BE2C (cell line): Measurements from ENCODE around the gene HSD17B12.

ENCODE experiments used
- DNase-seq: peaks from one replicate; pipeline ENCODE4 v3.0.0-alpha.2; 2020
- H3K27me3 ChIP-seq: fragments of 250-450 bp; sonication (Bioruptor Pico); 2 replicates; pipeline ENCODE4 v1.5.1; 2020; ENCODE audit warnings: mild to moderate bottlenecking
- H3K36me3 ChIP-seq: fragments of 250-450 bp; sonication (Bioruptor Pico); 2 replicates; pipeline ENCODE4 v1.5.1; 2020; ENCODE audit warnings: mild to moderate bottlenecking
- H3K4me1 ChIP-seq: fragments of 250-450 bp; sonication (Bioruptor Pico); 2 replicates; pipeline ENCODE4 v1.5.1; 2020
- H3K4me3 ChIP-seq: 2 replicates; pipeline ENCODE4 v1.5.1; 2011; ENCODE audit warnings: low read depth, low read length
- H3K9me3 ChIP-seq: fragments of 250-450 bp; sonication (Bioruptor Pico); 2 replicates; pipeline ENCODE4 v1.5.1; 2020
- TF ChIP-seq, protein P1 (sequence below): IDR thresholded peaks from 2 replicates; pipeline ENCODE4 v1.5.1; 2012; ENCODE audit warnings: mild to moderate bottlenecking, low read depth, low read length

The HSD17B12 gene

DNA sequence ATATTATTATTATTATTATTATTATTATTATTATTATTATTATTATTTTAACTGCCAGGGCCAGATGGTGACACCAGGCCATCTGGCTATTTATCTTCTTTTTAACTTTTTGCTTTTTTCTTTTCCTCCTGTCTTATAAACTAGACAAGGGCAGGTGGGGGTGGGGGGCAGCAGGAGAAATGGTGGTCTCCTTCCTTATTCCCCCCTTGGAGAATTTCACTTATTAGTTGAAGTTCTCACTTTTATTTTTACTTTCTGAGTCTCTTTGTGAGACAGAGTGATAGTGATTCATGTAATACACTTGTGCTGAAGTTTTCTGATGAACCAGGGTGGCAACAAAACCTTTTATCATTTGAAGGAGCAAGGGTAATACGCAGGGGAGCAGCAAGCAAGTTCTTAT is 103.8 kb downstream of the HSD17B12 start:
- H3K4me1 ChIP-seq = no peaks in the 10 kb centered on the region
- no peaks in the 10 kb centered on the region for H3K36me3 ChIP-seq
- TF ChIP-seq, protein P1, sequence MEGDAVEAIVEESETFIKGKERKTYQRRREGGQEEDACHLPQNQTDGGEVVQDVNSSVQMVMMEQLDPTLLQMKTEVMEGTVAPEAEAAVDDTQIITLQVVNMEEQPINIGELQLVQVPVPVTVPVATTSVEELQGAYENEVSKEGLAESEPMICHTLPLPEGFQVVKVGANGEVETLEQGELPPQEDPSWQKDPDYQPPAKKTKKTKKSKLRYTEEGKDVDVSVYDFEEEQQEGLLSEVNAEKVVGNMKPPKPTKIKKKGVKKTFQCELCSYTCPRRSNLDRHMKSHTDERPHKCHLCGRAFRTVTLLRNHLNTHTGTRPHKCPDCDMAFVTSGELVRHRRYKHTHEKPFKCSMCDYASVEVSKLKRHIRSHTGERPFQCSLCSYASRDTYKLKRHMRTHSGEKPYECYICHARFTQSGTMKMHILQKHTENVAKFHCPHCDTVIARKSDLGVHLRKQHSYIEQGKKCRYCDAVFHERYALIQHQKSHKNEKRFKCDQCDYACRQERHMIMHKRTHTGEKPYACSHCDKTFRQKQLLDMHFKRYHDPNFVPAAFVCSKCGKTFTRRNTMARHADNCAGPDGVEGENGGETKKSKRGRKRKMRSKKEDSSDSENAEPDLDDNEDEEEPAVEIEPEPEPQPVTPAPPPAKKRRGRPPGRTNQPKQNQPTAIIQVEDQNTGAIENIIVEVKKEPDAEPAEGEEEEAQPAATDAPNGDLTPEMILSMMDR = no peak
- no peak for DNase-seq
- no peaks in the 10 kb centered on the region for H3K27me3 ChIP-seq
- H3K4me3 ChIP-seq = no peak overlapping the region
- H3K9me3 ChIP-seq = no peaks in the 10 kb centered on the region

DNA sequence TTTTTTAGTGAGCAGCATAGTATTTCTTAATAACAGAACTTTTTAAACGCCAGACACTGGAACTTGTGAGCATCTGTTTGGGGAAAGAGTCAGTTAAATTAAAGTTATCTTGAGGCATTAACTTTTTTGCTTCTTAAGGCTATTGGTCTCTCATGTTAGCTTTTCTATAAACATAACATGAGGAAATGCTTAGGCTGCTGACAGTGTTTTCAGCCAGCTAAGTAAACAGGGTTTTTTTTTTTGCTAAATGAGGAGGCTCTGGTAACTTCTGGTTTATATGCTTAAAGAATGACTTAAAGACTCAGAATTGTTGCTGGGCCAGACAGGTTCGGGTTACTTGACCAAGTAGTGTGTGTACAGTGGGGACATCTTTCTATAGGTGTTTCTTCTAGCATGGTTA is 104.3 kb downstream of the HSD17B12 start:
- DNase-seq = no peak
- Histone ChIP-seq H3K27me3 (no peaks in the 10 kb centered on the region), H3K9me3 (no peaks in the 10 kb centered on the region), H3K4me3 (no peak overlapping the region), H3K4me1 (no peaks in the 10 kb centered on the region), H3K36me3 (no peaks in the 10 kb centered on the region)
- TF ChIP-seq, protein P1 = no peak

DNA sequence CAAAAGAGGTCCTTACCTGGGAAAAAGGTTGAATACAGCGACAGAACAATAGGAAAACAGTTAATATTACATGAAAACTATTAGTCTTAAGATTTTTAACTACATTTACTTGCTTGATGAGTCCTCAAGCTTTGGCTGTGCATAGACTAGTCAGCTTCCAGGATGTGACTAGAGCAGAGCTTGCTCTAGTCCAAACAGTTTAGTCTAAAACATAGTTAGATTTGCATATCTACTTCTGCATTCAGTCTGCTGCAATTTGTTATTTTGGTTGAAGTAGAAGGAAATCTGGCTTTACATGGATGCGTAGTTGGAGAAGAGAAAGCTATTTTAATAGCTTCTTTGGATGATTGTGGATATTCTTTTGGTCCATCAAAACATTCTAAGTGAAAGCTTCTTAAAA is 104.8 kb downstream of the HSD17B12 start:
- H3K9me3 ChIP-seq = no peaks in the 10 kb centered on the region

DNA sequence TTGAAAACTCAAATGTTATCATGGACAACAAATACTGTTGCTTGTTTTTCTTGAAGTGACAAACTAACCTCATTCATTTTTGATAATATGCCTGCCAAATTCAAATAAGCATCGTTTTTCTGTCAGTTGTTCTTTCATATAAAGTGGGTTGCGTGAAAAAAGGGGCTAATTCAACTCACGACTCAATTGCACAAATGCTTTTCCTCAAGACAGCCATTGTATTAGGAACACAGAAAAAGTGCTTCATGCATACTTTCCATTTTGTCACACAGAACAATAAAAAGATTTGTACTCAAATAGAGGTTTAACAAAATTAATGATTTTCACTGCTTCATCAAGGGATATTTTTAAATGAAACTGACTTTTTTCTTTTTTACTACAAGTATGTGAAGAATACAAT is 105.5 kb downstream of the HSD17B12 start:
- Histone ChIP-seq H3K27me3 (no peaks in the 10 kb centered on the region), H3K36me3 (no peaks in the 10 kb centered on the region), H3K4me3 (no peak overlapping the region), H3K9me3 (no peaks in the 10 kb centered on the region), H3K4me1 (no peaks in the 10 kb centered on the region)
- TF ChIP-seq, protein P1 = no peak
- no peak for DNase-seq

More for the DNA sequence above, 104.8 kb downstream of the HSD17B12 start:
- TF ChIP-seq, protein P1 = no peak
- no peaks in the 10 kb centered on the region for H3K27me3 ChIP-seq
- no peaks in the 10 kb centered on the region for H3K4me1 ChIP-seq
- no peaks in the 10 kb centered on the region for H3K36me3 ChIP-seq
- DNase-seq = no peak
- no peak overlapping the region for H3K4me3 ChIP-seq

DNA sequence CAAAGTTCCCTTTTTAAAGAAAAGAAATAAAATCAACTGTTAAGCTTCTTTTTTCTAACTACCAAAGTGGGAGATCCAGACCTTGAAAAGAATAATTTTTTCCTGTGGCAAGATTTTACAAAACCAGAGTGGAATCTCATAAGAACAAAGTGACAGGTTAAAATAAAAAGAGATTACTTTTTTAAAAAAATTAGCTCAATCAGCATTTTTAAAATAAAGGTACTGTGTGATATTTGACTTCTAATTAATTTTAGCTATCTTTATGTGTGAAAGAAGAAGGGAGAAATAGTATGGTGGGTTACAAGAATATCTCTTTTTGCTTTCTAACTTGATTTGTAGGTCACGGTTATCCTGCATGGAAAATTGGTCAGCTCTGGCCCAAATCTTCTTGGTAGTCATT is 107.3 kb downstream of the HSD17B12 start:
- H3K4me1 ChIP-seq = no peaks in the 10 kb centered on the region
- H3K36me3 ChIP-seq = no peaks in the 10 kb centered on the region
- H3K4me3 ChIP-seq = no peak overlapping the region
- TF ChIP-seq, protein P1 = no peak
- no peaks in the 10 kb centered on the region for H3K9me3 ChIP-seq
- DNase-seq = no peak
- H3K27me3 ChIP-seq = no peaks in the 10 kb centered on the region

DNA sequence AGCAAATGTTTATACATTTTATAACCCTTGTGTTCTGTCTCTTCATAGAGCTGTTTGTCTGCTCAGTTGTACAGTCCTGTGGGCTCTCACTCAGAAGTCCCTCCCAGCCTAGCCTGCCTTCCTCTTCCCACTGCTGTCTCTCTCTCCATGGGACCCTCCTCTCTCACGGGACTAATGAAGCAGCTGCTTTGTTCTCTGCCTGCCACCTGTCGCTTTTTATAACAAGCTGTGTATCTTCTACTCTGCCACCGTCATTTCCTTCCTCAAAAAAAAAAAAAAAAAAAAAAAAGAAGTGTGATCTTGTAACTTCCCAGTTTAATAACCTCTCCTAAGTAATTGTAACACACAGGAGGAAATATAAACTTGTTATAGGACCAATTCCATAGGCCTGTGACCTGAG is 107.9 kb downstream of the HSD17B12 start:
- DNase-seq = no peak

More for the DNA sequence above, 107.9 kb downstream of the HSD17B12 start:
- Histone ChIP-seq H3K9me3 (no peaks in the 10 kb centered on the region), H3K4me3 (no peak overlapping the region), H3K27me3 (no peaks in the 10 kb centered on the region), H3K4me1 (no peaks in the 10 kb centered on the region), H3K36me3 (no peaks in the 10 kb centered on the region)
- TF ChIP-seq, protein P1 = no peak
